GM21423 (cell line): ENCODE results near the gene UBN1.

Experiments used
- ATAC-seq: cut with Tn5 transposase; IDR thresholded peaks from one replicate; pipeline ENCODE4 v1.9.1; 2021; ENCODE audit warnings: mild to moderate bottlenecking, moderate library complexity; ENCODE audit not compliant: unreplicated experiment

UBN1 gene

GRCh38 chr16:4900036-4900435 is 52.8 kb downstream of the UBN1 start:
- ATAC-seq, result no peak

- no peak for ATAC-seq
Measured at GRCh38 chr16:4900750-4901149, 53.5 kb downstream of the UBN1 start.

- no peak for ATAC-seq
Measured at GRCh38 chr16:4902038-4902437, 54.8 kb downstream of the UBN1 start.

- no peak for ATAC-seq
Measured at GRCh38 chr16:4904108-4904941, 57.0 kb downstream of the UBN1 start.

GRCh38 chr16:4904942-4905615 is 57.8 kb downstream of the UBN1 start:
- no peak for ATAC-seq

GRCh38 chr16:4908854-4909401 is 61.6 kb downstream of the UBN1 start:
- no peak for ATAC-seq

GRCh38 chr16:4909825-4910224 is 62.5 kb downstream of the UBN1 start:
- ATAC-seq, result no peak

GRCh38 chr16:4910828-4911227 is 63.5 kb downstream of the UBN1 start:
- ATAC-seq, result no peak

- no peak for ATAC-seq
Measured at GRCh38 chr16:4911970-4912386, 64.7 kb downstream of the UBN1 start.

GRCh38 chr16:4913130-4913773 is 66.0 kb downstream of the UBN1 start:
- ATAC-seq, result no peak

GRCh38 chr16:4913774-4914525 is 66.7 kb downstream of the UBN1 start:
- no peak for ATAC-seq

GRCh38 chr16:4914528-4915225 is 67.4 kb downstream of the UBN1 start:
- ATAC-seq, result no peak

GRCh38 chr16:4915226-4915761 is 68.0 kb downstream of the UBN1 start:
- ATAC-seq, result no peak

GRCh38 chr16:4917117-4917516 is 69.8 kb downstream of the UBN1 start:
- no peak for ATAC-seq

- ATAC-seq, result no peak
Measured at GRCh38 chr16:4918781-4919251, 71.5 kb downstream of the UBN1 start.

GRCh38 chr16:4920826-4921225 is 73.5 kb downstream of the UBN1 start:
- ATAC-seq, result no peak

GRCh38 chr16:4922721-4923342 is 75.6 kb downstream of the UBN1 start:
- no peak for ATAC-seq

- ATAC-seq, result no peak
Measured at GRCh38 chr16:4923853-4924252, 76.6 kb downstream of the UBN1 start.

GRCh38 chr16:4924593-4925292 is 77.5 kb downstream of the UBN1 start:
- no peak for ATAC-seq
